Motor neuron (in vitro differentiated cells): ENCODE measurements around the gene ESRRA. TPM values are rescaled to one million over a fixed set of nuclear protein-coding genes. Genes with fewer than 3 reads are reported as not detected.

Experiments used
- ATAC-seq, 8 experiments: fragments of 200-7000 bp; cut with Tn5 transposase; replicated peaks in 6 of 8; 2 replicates each; pipeline ENCODE4 v1.8.0; 2021; ENCODE audit warnings: mild to moderate bottlenecking in 8 of 8, moderate library complexity in 8 of 8
- H3K27ac ChIP-seq, 2 donors: fragments of 250-450 bp; sonication (Bioruptor Pico); 2 replicates each; pipeline ENCODE4 v1.9.0; 2021; ENCODE audit warnings: antibody characterized with exemption in 2 of 2, mild to moderate bottlenecking in 2 of 2, moderate library complexity in 1 of 2
- H3K4me1 ChIP-seq, 2 donors: fragments of 250-450 bp; sonication (Bioruptor Pico); replicated peaks in 1 of 2; 2 replicates each; pipeline ENCODE4 v1.6.1; 2021; ENCODE audit warnings: antibody characterized with exemption in 2 of 2, mild to moderate bottlenecking in 2 of 2, moderate library complexity in 1 of 2
- H3K4me3 ChIP-seq, 5 donors: fragments of 250-450 bp; sonication (Bioruptor Pico); 2 replicates each; pipeline ENCODE4 v1.9.0; 2021; ENCODE audit warnings: antibody characterized with exemption in 5 of 5, mild to moderate bottlenecking in 5 of 5, moderate library complexity in 4 of 5
- WGBS, 10 experiments: fragments of 450-650 bp; shearing (Covaris generic); methylation state at CpG; one replicate each; pipeline ENCODE4 v1.0.0; 2022; 5-methylcytosine and 5-hydroxymethylcytosine counted together
- in situ Hi-C, 9 experiments: fragments of 400-800 bp; cut with MboI; loops; one replicate each; pipeline ENCODE4 v1.15.0; 2021; ENCODE audit warnings: low sequenced_read_pairs in 9 of 9, low pct_unique_long_range_greater_than_20kb in 2 of 9; ENCODE audit not compliant: unreplicated experiment in 9 of 9
- total RNA-seq, 8 experiments: library from RNA; unstranded; fragments of 300-600 nt; gene quantifications; 2 replicates each; pipeline versions ENCODE4 v1.2.3 to v1.2.4, GENCODE V29; 2022

ESRRA gene
- total RNA-seq, 8 experiments from 2014 or later, result 9.3 to 75.7 (median 19.1) TPM

DNA sequence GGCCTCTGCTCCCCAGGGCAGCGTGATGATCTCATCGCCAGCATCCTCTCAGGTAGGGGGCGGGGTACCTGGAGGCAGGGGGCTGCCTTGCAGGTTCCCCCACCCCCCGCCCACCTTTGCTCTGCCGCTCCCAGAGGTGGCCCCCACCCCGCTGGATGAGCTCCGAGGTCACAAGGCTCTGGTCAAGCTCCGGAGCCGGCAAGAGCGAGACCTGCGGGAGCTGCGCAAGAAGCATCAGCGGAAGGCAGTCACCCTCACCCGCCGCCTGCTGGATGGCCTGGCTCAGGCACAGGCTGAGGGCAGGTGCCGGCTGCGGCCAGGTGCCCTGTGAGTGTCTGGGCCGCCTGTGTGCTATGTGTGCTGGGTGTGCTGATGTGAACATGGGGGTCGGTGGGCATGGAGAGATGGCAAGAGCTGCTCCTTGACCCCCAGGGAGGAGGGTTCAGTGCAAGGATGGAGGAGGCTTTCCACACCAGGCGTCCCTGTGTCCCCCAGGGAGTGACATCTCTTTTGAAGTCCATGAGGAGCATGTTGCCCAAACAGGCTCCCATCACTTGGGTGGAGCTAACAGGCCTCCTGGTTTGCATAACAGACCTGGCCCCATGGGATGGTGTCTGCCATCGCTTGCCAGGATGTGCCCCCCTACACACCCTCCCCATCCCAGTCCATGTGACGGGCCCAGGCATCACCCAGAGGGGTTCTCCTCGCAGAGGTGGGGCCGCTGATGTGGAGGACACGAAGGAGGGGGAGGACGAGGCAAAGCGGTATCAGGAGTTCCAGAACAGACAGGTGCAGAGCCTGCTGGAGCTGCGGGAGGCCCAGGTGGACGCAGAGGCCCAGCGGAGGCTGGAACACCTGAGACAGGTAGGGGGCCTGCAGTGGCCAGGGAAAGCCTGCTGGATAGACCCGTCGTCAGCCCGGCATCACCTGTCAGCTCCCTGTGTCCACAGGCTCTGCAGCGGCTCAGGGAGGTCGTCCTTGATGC lies 39.9 kb upstream of the ESRRA start:
- H3K4me3 ChIP-seq, result no peak overlapping the region
- 20 to 95% (median 82%) methylated on average over 1 to 10 of the region's 35 CpGs; no CpG with 5 or more reads in 6 of the 10 experiments for WGBS, 10 experiments
- H3K4me1 ChIP-seq, result peaks cover 26 to 31% of the 10 kb centered on the region in 2 donors
- in situ Hi-C loops, result no loop called here
- H3K27ac ChIP-seq, result peak overlapping the region; percentile 77 to 80
- ATAC-seq, result no peak

DNA sequence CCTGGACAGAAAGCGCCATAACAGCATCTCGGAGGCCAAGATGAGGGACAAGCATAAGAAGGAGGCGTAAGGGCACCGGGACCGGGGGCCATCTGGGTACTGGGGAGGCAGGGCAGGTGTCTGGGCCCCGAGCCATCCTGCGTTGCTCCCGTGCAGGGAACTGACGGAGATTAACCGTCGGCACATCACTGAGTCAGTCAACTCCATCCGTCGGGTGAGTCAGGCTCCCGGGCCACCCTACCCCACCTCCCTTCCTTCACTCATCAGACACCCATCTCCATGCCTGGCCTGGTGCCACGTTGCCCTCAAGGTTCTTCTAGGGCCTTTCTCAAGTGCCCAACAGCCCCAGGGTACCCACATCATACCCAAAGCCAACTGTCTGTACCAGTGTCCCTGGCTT lies 39.0 kb upstream of the ESRRA start:
- no peak overlapping the region for H3K4me3 ChIP-seq
- ATAC-seq, result no peak
- peaks cover 26 to 31% of the 10 kb centered on the region in 2 donors for H3K4me1 ChIP-seq
- in situ Hi-C loops, result no loop called here
- WGBS, 10 experiments, result 67 to 100% (median 100%) methylated on average over 1 to 3 of the region's 15 CpGs; no CpG with 5 or more reads in 7 of the 10 experiments
- H3K27ac ChIP-seq, result no peak overlapping the region

DNA sequence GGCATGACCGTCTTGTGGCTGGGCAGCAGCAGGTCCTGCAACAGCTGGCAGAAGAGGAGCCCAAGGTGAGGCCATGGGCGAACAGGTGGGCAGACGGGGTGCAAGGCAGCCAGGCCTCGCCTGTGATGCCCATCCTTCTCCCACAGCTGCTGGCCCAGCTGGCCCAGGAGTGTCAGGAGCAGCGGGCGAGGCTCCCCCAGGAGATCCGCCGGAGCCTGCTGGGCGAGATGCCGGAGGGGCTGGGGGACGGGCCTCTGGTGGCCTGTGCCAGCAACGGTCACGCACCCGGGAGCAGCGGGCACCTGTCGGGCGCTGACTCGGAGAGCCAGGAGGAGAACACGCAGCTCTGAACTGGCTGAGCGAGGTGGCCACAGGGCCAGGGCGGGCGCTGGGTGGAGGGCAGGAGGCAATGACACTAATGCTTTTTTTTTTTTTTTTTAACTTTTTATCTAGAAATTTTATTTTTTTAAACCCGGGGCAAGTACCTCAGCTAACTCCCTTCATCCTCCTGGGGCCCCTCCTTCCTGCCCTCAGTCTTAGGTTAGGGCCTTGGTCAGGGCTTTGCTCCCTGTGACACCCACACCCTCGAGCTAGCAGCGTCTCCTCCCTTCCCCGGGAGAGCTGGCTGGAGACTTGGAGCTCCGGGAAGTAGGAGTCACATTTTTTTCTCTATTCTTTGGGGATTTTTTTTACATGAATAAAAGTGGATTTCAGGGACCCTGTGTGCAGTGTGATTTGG lies 37.9 kb upstream of the ESRRA start:
- ATAC-seq, result peak in 2 of 8 experiments; percentile 1 to 2
- in situ Hi-C loops, result no loop called here
- H3K4me1 ChIP-seq, result peaks cover 33 to 38% of the 10 kb centered on the region in 2 donors
- WGBS, 10 experiments, result 43 to 100% (median 89%) methylated on average over 2 to 15 of the region's 27 CpGs; no CpG with 5 or more reads in 3 of the 10 experiments
- peak overlapping the region in 1 of 2 donors; percentile 9 for H3K27ac ChIP-seq
- H3K4me3 ChIP-seq, result no peak overlapping the region

DNA sequence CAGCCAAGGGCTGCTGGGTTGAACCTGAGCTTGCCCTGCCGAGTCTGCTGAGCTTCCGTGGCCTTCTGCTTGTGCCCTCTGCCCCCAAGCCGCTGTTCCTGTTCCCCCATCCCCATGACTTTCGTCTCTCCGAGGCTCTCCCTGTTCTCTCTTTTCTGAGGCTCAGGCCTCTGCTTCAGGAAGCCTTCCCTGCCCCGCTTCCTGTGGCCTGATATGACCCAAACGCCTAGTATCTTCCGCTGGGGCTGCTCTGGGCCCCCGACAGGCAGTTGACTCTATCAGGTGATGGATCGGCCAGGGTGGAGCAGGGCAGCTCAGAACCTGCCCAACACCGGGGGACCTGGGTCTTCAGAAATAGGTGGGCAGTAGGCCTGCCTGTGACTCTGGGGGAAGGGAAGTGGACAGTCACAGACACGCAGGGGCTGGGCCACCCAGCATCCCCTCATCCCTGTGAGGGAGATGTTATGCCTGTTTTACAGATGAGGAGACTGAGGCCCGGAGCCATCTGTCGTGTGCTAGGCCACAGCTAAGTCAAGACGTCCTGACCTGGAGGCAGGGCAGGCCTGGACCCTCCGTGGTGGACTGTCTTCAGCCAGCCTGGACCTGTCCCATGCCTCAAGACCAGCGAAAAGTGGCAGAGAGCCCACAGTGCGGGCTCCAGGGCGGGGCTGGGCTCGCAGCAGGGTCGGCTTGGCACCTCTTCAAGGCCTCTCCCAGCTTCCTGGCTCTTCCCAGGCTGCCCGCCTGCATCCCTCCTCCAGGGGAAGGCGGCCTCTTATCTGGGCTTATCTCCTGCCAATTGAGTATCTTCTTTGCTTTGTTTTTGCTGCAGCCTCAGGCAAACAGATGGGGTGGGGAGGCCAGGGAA lies 37.1 kb upstream of the ESRRA start:
- H3K4me1 ChIP-seq, result peaks cover 32 to 36% of the 10 kb centered on the region in 2 donors
- 0 to 85% (median 61%) methylated on average over 1 to 8 of the region's 23 CpGs; no CpG with 5 or more reads in 5 of the 10 experiments for WGBS, 10 experiments
- H3K27ac ChIP-seq, result peak overlapping the region; percentile 75 to 86
- H3K4me3 ChIP-seq, result peak overlapping the region; percentile 39 to 65 (median 55)
- in situ Hi-C loops, result no loop called here
- peak in 3 of 8 experiments; percentile 1 to 3 (median 3) for ATAC-seq

DNA sequence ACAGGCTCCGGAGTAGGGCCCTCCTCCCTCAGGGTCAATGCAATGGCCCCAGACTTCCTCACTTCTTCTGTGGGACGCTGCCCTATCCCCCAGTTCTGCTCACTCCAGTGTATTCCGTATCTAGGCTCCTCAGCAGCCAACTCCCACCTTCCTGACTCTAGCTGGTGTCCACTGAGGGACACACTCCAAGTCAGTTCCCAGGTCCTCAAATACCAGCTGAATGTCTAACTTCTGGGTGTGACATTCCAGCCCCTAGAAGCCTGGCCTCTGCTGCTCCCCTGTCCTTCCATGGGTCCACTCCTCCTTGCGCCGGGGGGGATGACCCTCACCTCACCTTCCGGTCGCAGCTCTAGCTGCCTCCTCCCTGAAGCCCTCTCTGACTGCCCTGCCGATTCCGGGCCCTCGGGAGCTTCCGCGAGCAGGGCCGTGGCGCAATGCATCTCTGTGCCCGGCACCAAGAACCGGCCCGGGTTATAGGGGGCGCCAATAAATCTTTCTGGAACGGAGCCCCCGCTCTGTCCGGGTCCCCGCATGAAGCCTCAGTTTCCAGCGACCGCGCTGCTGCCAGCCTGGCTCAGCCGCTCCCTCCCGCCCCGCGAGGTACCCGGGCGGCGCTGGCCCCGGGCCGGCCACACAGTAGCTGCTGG lies 36.3 kb upstream of the ESRRA start:
- peak overlapping the region; percentile 75 to 86 for H3K27ac ChIP-seq
- 0 to 20% (median 0%) methylated on average over 1 to 13 of the region's 34 CpGs; no CpG with 5 or more reads in 6 of the 10 experiments for WGBS, 10 experiments
- ATAC-seq, result peak in 7 of 8 experiments; percentile 0 to 15 (median 4)
- in situ Hi-C loops, result no loop called here
- peak overlapping the region; percentile 39 to 65 (median 55) for H3K4me3 ChIP-seq
- peaks cover 24 to 28% of the 10 kb centered on the region in 2 donors for H3K4me1 ChIP-seq

DNA sequence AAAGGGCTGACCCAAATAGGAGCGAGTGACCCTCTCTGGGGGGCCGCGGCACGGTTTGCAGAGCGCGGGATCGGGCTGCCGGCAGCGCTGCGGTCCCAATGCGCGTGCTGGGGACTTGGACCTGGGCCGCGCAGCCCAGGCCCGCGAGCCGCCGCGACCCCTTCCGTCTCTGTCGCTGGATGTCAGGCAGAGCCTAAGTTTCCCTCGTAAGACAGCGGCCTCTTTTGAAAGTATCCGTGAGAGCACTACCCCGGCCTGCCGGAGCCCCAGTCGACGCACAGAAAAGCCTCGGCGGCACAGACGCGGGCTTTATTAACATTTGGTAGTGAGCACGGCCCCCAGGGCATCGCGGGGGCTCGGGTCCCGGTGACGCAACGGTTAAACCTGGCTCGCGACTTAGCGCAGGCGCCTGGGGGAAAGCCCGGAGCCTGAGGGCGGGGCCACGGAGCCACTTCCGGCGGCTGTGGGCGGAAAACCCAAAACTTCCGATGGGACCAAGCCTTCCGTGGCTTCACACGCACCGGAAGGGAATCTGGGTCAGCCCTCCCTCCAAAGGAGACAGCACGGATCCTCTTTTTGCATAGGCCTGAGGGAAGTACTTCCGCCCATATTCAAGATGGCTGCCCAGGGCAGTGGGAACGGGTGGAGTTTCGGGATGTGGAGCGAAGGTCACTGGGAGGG lies 35.6 kb upstream of the ESRRA start:
- Histone ChIP-seq H3K27ac (peak overlapping the region; percentile 86 to 94), H3K4me1 (peaks cover 18 to 22% of the 10 kb centered on the region in 2 donors), H3K4me3 (peak overlapping the region; percentile 40 to 65 (median 55))
- ATAC-seq, result peak; percentile 72 to 85 (median 82)
- WGBS, 10 experiments, result 0 to 5% (median 3%) methylated on average over 3 to 14 of the region's 58 CpGs; no CpG with 5 or more reads in 5 of the 10 experiments
- in situ Hi-C loops, result no loop called here

DNA sequence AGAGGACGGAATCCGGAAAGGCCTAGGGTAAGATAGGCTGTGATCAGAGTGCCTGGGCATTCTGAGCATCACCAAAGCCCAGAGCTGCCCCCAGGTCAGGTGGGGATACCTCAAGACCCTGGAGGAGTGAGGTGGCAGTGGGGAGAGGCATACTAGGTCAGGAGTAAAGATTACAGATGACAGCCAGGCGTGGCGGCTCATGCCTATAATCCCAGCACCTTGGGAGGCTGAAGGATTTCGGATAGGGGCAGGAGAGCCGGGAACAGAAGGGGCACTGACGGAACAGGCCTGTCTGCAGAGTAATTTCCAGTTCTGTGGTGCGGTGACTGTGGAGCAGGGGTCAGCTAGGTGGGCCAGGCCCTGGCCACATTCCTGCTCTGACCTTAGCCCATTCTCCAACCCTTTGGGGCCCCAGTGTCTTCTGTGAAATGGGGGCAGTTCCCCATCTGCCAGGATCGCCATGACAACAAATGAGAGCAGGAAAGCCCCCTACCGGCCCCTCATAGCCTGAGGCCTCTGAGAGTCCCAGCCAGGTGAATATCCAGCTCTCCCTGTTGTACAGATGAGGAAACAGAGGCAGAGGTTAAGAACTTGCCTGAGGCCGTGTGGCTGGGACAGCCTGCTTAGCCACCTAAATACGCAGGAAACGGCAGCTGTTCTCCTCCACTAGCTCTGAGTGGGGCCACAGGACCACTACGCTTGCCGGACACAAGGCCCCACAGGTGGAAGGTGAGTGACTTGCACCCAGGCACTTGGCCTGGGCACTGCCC lies 30.1 kb upstream of the ESRRA start:
- no peak for ATAC-seq
- no peak overlapping the region for H3K27ac ChIP-seq
- in situ Hi-C loops, result no loop called here
- 0 to 100% (median 92%) methylated on average over 1 to 6 of the region's 15 CpGs for WGBS, 10 experiments
- peaks cover 7 to 9% of the 10 kb centered on the region in 2 donors for H3K4me1 ChIP-seq
- no peak overlapping the region for H3K4me3 ChIP-seq

DNA sequence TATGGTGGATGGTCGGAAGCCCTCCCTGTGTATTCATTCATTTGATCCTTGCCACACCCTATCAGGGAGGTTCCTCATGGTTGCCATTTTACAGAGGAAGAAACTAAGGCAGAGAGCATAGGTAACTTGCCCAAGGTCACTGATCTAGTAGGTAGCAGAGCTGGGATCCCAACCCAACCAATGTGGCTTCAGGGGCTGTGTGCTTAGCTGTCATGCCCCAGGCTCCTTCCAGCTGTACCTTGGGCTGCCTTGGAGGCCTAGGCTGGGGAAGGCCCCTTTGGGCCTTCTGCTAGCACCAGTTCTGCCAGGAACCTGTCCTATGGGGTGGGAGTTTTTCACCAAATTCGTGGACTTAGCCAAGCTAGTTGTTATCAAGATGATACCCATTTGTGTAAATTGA lies 29.5 kb upstream of the ESRRA start:
- WGBS, 10 experiments, result no CpG with 5 or more reads among the region's 2 CpGs
- in situ Hi-C loops, result no loop called here
- Histone ChIP-seq H3K4me1 (peaks cover 7 to 9% of the 10 kb centered on the region in 2 donors), H3K27ac (no peak overlapping the region), H3K4me3 (no peak overlapping the region)
- no peak for ATAC-seq

DNA sequence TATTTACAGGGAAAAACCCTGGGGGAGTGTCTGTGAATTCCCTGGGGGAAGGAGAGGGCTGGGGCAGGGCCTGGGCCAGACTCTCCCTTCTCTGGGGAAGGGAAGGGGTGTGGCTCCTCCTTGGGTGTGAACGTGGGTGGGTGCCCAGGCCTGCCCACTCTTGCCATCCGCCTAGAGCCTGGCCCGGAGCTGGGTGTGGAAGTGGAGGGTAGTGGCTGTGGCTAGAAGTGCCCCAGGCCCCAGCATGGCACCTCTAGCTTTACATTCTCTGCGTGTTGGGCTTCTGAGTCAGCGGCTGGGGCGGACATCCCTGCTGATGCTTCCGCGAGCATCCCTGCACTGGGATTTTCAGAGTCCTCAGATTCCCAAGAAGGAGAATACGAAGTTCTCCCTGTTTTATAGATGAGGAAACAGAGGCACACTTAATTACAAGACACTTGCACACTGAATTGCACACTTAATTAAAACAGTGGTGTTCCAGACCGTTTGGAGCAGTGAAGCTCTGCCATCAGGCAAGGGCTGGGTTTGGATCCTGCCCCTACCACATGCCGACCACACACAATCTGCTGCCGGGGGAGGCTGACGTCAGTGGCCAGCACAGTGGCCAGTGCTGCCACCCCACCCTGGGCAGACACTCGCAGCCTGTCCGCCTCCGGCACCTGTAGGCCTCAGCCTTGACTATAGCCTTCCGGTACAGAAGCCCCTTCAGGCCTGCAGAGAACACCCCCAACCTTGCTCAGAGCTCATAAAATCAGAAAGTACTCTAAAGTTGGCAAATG lies 28.5 kb upstream of the ESRRA start:
- H3K4me1 ChIP-seq, result peaks cover 6 to 8% of the 10 kb centered on the region in 2 donors
- ATAC-seq, result peak in 3 of 8 experiments; percentile 84 to 93 (median 88)
- WGBS, 10 experiments, result 0 to 100% (median 92%) methylated on average over 1 to 9 of the region's 17 CpGs; no CpG with 5 or more reads in 1 of the 10 experiments
- in situ Hi-C loops, result no loop called here
- H3K27ac ChIP-seq, result no peak overlapping the region
- H3K4me3 ChIP-seq, result no peak overlapping the region

DNA sequence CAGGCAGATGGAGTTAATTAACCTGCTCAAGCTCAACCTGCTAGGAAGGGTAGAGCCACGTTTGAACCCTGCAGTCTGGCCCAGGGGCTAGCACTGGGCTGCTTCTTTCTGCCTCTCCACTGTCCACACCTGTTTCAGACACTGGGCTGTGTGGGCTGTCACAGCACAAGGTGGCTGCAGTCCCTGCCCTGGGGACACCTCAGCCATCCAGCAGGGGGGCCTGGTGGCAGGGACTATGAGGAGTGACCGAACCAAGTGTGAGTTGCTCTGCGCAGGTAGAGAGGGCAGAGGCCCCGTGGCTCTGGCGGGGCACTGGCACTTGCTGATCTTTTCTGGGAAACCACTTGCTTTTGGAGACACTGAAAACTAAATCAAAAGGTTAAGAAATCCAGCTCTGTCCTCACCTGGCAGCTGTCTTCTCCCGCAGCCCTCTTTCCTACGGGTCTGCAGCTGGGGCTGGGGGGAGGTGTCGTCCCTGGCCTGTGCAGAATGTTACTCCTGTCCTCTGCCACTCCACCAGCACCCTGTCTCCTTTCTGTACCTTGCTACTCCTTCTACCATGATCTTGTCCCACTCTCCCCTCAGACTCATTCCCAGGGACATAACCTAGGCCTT lies 26.6 kb upstream of the ESRRA start:
- no peak overlapping the region for H3K4me3 ChIP-seq
- ATAC-seq, result no peak
- no peak overlapping the region for H3K27ac ChIP-seq
- 80 to 100% (median 80%) methylated on average over 1 to 3 of the region's 8 CpGs; no CpG with 5 or more reads in 5 of the 10 experiments for WGBS, 10 experiments
- in situ Hi-C loops, result no loop called here
- H3K4me1 ChIP-seq, result peaks cover 2 to 3% of the 10 kb centered on the region in 2 donors
